ENCODE measurements around the gene MEIG1. TPM values are rescaled to one million over a fixed set of nuclear protein-coding genes. Genes with fewer than 3 reads are reported as not detected.

MEIG1 gene
- total RNA-seq, 1 donor from 2014 or later, result not detected

Other genes with a start within 250 kb of the MEIG1 start
- gene FAM107B, start 184.5 kb upstream of the MEIG1 start, total RNA-seq, result 88.2 TPM
- gene CDNF, start 121.4 kb upstream of the MEIG1 start, total RNA-seq, result 1.4 TPM
- 12.1 TPM for gene HSPA14, start 121.1 kb upstream of the MEIG1 start, total RNA-seq
- gene MSANTD7, start 121.1 kb upstream of the MEIG1 start, total RNA-seq, result 8.6 TPM
- 8.6 TPM for gene SUV39H2, start 80.5 kb upstream of the MEIG1 start, total RNA-seq
- gene DCLRE1C, start 5.3 kb upstream of the MEIG1 start, total RNA-seq, result 7.0 TPM
- 2.0 TPM for gene OLAH, start 84.6 kb downstream of the MEIG1 start, total RNA-seq
- gene ACBD7, start 129.4 kb downstream of the MEIG1 start, total RNA-seq, result 1.1 TPM
- 7.7 TPM for gene RPP38, start 138.0 kb downstream of the MEIG1 start, total RNA-seq
- 127 TPM for gene NMT2, start 209.3 kb downstream of the MEIG1 start, total RNA-seq

All from mesenteric fat pad (tissue), 1 donor.